Suprapubic skin (tissue), 4 donors: ENCODE results near the gene SPEG.

Source experiments
- CTCF ChIP-seq, 2 donors: fragments of 200-600 bp in 1 of 2; fragments of 450-650 bp in 1 of 2; sonication (generic) in 1 of 2; IDR thresholded peaks; one replicate each; pipeline ENCODE4 v1.5.1; 2016 to 2019; ENCODE audit warnings: antibody characterized with exemption in 2 of 2, mild to moderate bottlenecking in 1 of 2, moderate library complexity in 1 of 2
- POLR2A ChIP-seq, 2 donors: fragments of 450-650 bp; IDR thresholded peaks; one replicate each; pipeline ENCODE4 v1.6.1; 2017; ENCODE audit warnings: antibody characterized with exemption in 2 of 2, mild to moderate bottlenecking in 2 of 2, moderate library complexity in 2 of 2
- POLR2AphosphoS5 ChIP-seq, 3 donors: sonication (generic); formaldehyde crosslinking; IDR thresholded peaks; one replicate each; pipeline ENCODE4 v1.6.1; 2017; ENCODE audit warnings: antibody characterized with exemption in 3 of 3

- TF ChIP-seq CTCF (IDR thresholded peaks at IDR 0.05) = no peak
- TF ChIP-seq POLR2A (IDR thresholded peaks at IDR 0.05) = no peak
- TF ChIP-seq POLR2AphosphoS5 (IDR thresholded peaks at IDR 0.05) = no peak
Observed at GRCh38 chr2:219434718-219435525, at the start of gene SPEG.
